VCaP (cell line): ENCODE results near the gene BAIAP2L2.

ENCODE experiments used
- H3K27ac ChIP-seq: fragments of 450-650 bp; 2 replicates; pipeline ENCODE4 v1.5.1; 2017
- CTCF ChIP-seq: fragments of 450-650 bp; conservative IDR thresholded peaks from 2 replicates; pipeline ENCODE4 v1.5.1; 2017; ENCODE audit warnings: mild to moderate bottlenecking, moderate library complexity

Gene BAIAP2L2

GRCh38 chr22:38072322-38073149 is 37.9 kb downstream of the BAIAP2L2 start:
- no peak overlapping the region for H3K27ac ChIP-seq
- no peak for TF ChIP-seq CTCF

GRCh38 chr22:38071421-38072321 is 38.8 kb downstream of the BAIAP2L2 start:
- no peak overlapping the region for H3K27ac ChIP-seq
- no peak for TF ChIP-seq CTCF

- H3K27ac ChIP-seq: peak overlapping the region; percentile 52
Measured at GRCh38 chr22:38070250-38070921, 40.1 kb downstream of the BAIAP2L2 start.

GRCh38 chr22:38069372-38070249 is 40.9 kb downstream of the BAIAP2L2 start:
- peak overlapping the region; percentile 52 for H3K27ac ChIP-seq
- TF ChIP-seq CTCF: peak; percentile 77

More at GRCh38 chr22:38070250-38070921, 40.1 kb downstream of the BAIAP2L2 start:
- no peak for TF ChIP-seq CTCF

- H3K27ac ChIP-seq: peak overlapping the region; percentile 52
- TF ChIP-seq CTCF: no peak
Measured at GRCh38 chr22:38068641-38069371, 41.7 kb downstream of the BAIAP2L2 start.

- TF ChIP-seq CTCF: no peak
- no peak overlapping the region for H3K27ac ChIP-seq
Measured at GRCh38 chr22:38067761-38068360, 42.6 kb downstream of the BAIAP2L2 start.
